Gastroesophageal sphincter (tissue), 4 donors: ENCODE data around the gene KRTAP10-11. TPM values are rescaled to one million over a fixed set of nuclear protein-coding genes. Genes with fewer than 3 reads are reported as not detected.

Source experiments
- ATAC-seq: fragments of 150-250 bp; one replicate; pipeline ENCODE4 v1.9.1; 2016; ENCODE audit warnings: mild to moderate bottlenecking, moderate library complexity
- H3K27ac ChIP-seq, 4 donors: fragments of 200-600 bp; sonication (generic) in 3 of 4; 1 replicate in 3 of 4; 2 replicates in 1 of 4; pipeline ENCODE4 v1.5.1; 2016 to 2019
- H3K27me3 ChIP-seq: fragments of 200-600 bp; sonication (generic); one replicate; pipeline ENCODE4 v1.5.1; 2019
- H3K36me3 ChIP-seq, 2 donors: fragments of 200-600 bp; sonication (generic); one replicate each; pipeline ENCODE4 v1.5.1; 2019; ENCODE audit warnings: control low read depth in 1 of 2
- H3K4me1 ChIP-seq, 3 donors: fragments of 200-600 bp; sonication (generic); 1 replicate in 2 of 3; 2 replicates in 1 of 3; pipeline ENCODE4 v1.5.1; 2016 to 2019; ENCODE audit warnings: control low read depth in 2 of 3
- H3K4me3 ChIP-seq, 2 donors: fragments of 200-600 bp; sonication (generic); one replicate each; pipeline ENCODE4 v1.5.1; 2019; ENCODE audit warnings: mild to moderate bottlenecking in 1 of 2, moderate library complexity in 1 of 2
- H3K9me3 ChIP-seq, 3 donors: fragments of 200-600 bp; sonication (generic); one replicate each; pipeline ENCODE4 v1.5.1; 2017 to 2019; ENCODE audit warnings: control low read depth in 2 of 3
- CTCF ChIP-seq, 4 experiments: fragments of 200-600 bp in 2 of 4; fragments of 450-650 bp in 2 of 4; sonication (generic) in 1 of 4; IDR thresholded peaks; one replicate each; pipeline ENCODE4 v1.5.1; 2017 to 2019; ENCODE audit warnings: antibody characterized with exemption in 4 of 4, mild to moderate bottlenecking in 2 of 4, moderate library complexity in 2 of 4
- EP300 ChIP-seq: sonication (generic); formaldehyde crosslinking; IDR thresholded peaks from one replicate; pipeline ENCODE4 v1.6.1; 2017; ENCODE audit warnings: antibody characterized with exemption, mild to moderate bottlenecking
- POLR2A ChIP-seq, 2 donors: fragments of 450-650 bp; IDR thresholded peaks; one replicate each; pipeline ENCODE4 v1.6.1; 2017; ENCODE audit warnings: antibody characterized with exemption in 2 of 2, mild to moderate bottlenecking in 2 of 2, moderate library complexity in 1 of 2
- POLR2AphosphoS5 ChIP-seq: sonication (generic); formaldehyde crosslinking; IDR thresholded peaks from one replicate; pipeline ENCODE4 v1.6.1; 2017; ENCODE audit warnings: antibody characterized with exemption
- WGBS, 2 donors: methylation state at CpG; one replicate each; pipeline ENCODE4 v1.1.5; 2018; ENCODE audit warnings: low coverage in 1 of 2; 5-methylcytosine and 5-hydroxymethylcytosine counted together
- total RNA-seq, 4 donors: library from RNA; depleted of rRNA; stranded (reverse); fragments of >200 nt; gene quantifications; one replicate each; pipeline ENCODE4 v1.1.0, GENCODE V29; 2016

KRTAP10-11 gene
- total RNA-seq, 4 donors from 2014 or later: not detected

GRCh38 chr21:44692798-44693512 is 46.7 kb downstream of the KRTAP10-11 start:
- Histone ChIP-seq H3K4me1 (no peaks in the 10 kb centered on the region), H3K36me3 (no peaks in the 10 kb centered on the region), H3K4me3 (no peak overlapping the region), H3K27me3 (peaks cover 54% of the 10 kb centered on the region), H3K9me3 (peaks cover 0 to 30% (median 0%) of the 10 kb centered on the region in 3 donors), H3K27ac (no peak overlapping the region)
- ATAC-seq: no peak
- TF ChIP-seq EP300 (no peak), POLR2AphosphoS5 (no peak), POLR2A (IDR thresholded peaks at IDR 0.05) (no peak), CTCF (IDR thresholded peaks at IDR 0.05) (no peak)
- 50 to 85% methylated on average over 2 of the region's 2 CpGs for WGBS, 2 donors

GRCh38 chr21:44694776-44695175 is 48.6 kb downstream of the KRTAP10-11 start:
- Histone ChIP-seq H3K9me3 (peaks cover 0 to 30% (median 0%) of the 10 kb centered on the region in 3 donors), H3K36me3 (no peaks in the 10 kb centered on the region), H3K27ac (no peak overlapping the region), H3K4me3 (no peak overlapping the region), H3K4me1 (no peaks in the 10 kb centered on the region), H3K27me3 (peaks cover 61% of the 10 kb centered on the region)
- TF ChIP-seq POLR2A (IDR thresholded peaks at IDR 0.05) (no peak), CTCF (IDR thresholded peaks at IDR 0.05) (no peak), EP300 (no peak), POLR2AphosphoS5 (no peak)
- WGBS, 2 donors: 58 to 66% methylated on average over 5 to 9 of the region's 11 CpGs
- ATAC-seq: no peak

DNA sequence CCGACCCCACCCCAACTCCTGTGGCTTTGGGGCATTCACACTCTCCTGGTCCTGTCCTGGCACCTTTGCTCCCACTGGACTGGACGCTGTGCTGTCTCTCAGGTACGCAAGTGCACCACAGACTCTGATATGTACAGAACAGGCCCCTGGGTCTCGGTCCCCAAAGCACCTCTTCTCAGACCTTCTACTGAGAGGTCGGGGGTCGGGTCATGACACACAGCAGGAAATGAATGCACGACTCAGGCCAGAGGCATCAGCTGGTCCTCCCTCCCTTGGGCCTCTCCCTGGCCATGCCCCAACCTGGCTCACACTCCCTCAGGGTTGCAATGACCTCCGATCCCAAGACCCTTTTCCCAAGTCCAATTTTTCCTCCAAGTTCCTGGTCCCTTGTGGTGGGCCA is 49.0 kb downstream of the KRTAP10-11 start:
- ATAC-seq: no peak
- H3K27me3 ChIP-seq: peaks cover 63% of the 10 kb centered on the region
- H3K9me3 ChIP-seq: peaks cover 0 to 30% (median 0%) of the 10 kb centered on the region in 3 donors
- H3K27ac ChIP-seq: no peak overlapping the region
- no peaks in the 10 kb centered on the region for H3K36me3 ChIP-seq
- no peaks in the 10 kb centered on the region for H3K4me1 ChIP-seq
- 71% methylated on average over 7 of the region's 8 CpGs; no CpG with 5 or more reads in 1 of the 2 donors for WGBS, 2 donors
- H3K4me3 ChIP-seq: no peak overlapping the region
- TF ChIP-seq POLR2AphosphoS5 (no peak), EP300 (no peak), CTCF (IDR thresholded peaks at IDR 0.05) (no peak), POLR2A (IDR thresholded peaks at IDR 0.05) (no peak)

DNA sequence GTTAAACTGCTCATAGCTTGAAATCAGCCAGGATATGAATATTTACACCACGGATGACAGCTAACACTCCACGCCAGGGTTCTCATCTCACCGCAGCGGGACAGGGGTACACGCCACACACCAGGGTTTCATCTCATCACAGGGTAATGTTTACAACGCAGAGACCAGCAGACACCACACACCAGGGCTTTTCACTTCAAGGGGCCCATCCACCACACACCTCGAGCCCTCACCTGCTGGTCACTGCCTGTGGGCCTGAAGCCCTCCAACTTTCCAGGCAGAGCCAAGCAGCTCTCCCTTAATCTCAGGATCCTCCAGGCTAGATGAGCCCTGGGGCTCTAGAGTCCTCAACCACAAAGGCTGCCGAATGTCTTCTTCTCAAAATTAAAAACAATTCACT is 49.4 kb downstream of the KRTAP10-11 start:
- no peak overlapping the region for H3K27ac ChIP-seq
- no peak for ATAC-seq
- peaks cover 63% of the 10 kb centered on the region for H3K27me3 ChIP-seq
- H3K4me3 ChIP-seq: no peak overlapping the region
- TF ChIP-seq POLR2AphosphoS5: no peak
- TF ChIP-seq CTCF (IDR thresholded peaks at IDR 0.05): no peak
- TF ChIP-seq EP300: no peak
- no peak for TF ChIP-seq POLR2A (IDR thresholded peaks at IDR 0.05)
- 46 to 88% methylated on average over 1 to 7 of the region's 8 CpGs for WGBS, 2 donors
- H3K9me3 ChIP-seq: peaks cover 0 to 30% (median 0%) of the 10 kb centered on the region in 3 donors
- no peaks in the 10 kb centered on the region for H3K4me1 ChIP-seq
- no peaks in the 10 kb centered on the region for H3K36me3 ChIP-seq

GRCh38 chr21:44696572-44696971 is 50.4 kb downstream of the KRTAP10-11 start:
- H3K27me3 ChIP-seq: peaks cover 68% of the 10 kb centered on the region
- ATAC-seq: no peak
- WGBS, 2 donors: 65 to 80% methylated on average over 1 to 9 of the region's 10 CpGs

More at GRCh38 chr21:44696572-44696971, 50.4 kb downstream of the KRTAP10-11 start:
- Histone ChIP-seq H3K4me3 (no peak overlapping the region), H3K36me3 (no peaks in the 10 kb centered on the region), H3K27ac (no peak overlapping the region), H3K4me1 (no peaks in the 10 kb centered on the region), H3K9me3 (peaks cover 0 to 30% (median 0%) of the 10 kb centered on the region in 3 donors)
- TF ChIP-seq POLR2A (IDR thresholded peaks at IDR 0.05): no peak
- TF ChIP-seq POLR2AphosphoS5: no peak
- no peak for TF ChIP-seq CTCF (IDR thresholded peaks at IDR 0.05)
- no peak for TF ChIP-seq EP300
